Measurements from ENCODE around the gene EPHB2. TPM values are rescaled to one million over a fixed set of nuclear protein-coding genes. Genes with fewer than 3 reads are reported as not detected.

The EPHB2 gene
- total and polyA plus RNA-seq, 12 donors: 0.15 to 5.0 (median 0.85) TPM

GRCh38 chr1:22912311-22912710 is 201.7 kb downstream of the EPHB2 start:
- WGBS, 2 donors: 92% methylated on average over 16 of the region's 16 CpGs
- H3K9me3 ChIP-seq: no peaks in the 10 kb centered on the region
- ATAC-seq: no peak
- intact Hi-C loops (cut with DNase I): no loop called here
- no peak overlapping the region for H3K27ac ChIP-seq
- peaks cover 0 to 24% (median 5%) of the 10 kb centered on the region in 7 donors for H3K27me3 ChIP-seq
- no peak for DNase-seq
- no peak overlapping the region for H3K4me3 ChIP-seq
- TF ChIP-seq CTCF (IDR thresholded peaks at IDR 0.05): no peak
- H3K36me3 ChIP-seq: no peaks in the 10 kb centered on the region
- H3K4me1 ChIP-seq: no peaks in the 10 kb centered on the region

GRCh38 chr1:22913421-22914141 is 202.9 kb downstream of the EPHB2 start:
- intact Hi-C loops (cut with DNase I): no loop called here
- no peak for ATAC-seq
- H3K27me3 ChIP-seq: peaks cover 0 to 28% (median 5%) of the 10 kb centered on the region in 7 donors
- H3K9me3 ChIP-seq: no peaks in the 10 kb centered on the region
- H3K27ac ChIP-seq: no peak overlapping the region
- TF ChIP-seq CTCF (IDR thresholded peaks at IDR 0.05): no peak
- no peaks in the 10 kb centered on the region for H3K4me1 ChIP-seq
- no peak overlapping the region for H3K4me3 ChIP-seq
- DNase-seq: no peak
- 62 to 71% methylated on average over 24 of the region's 24 CpGs for WGBS, 2 donors
- no peaks in the 10 kb centered on the region for H3K36me3 ChIP-seq

- Histone ChIP-seq H3K27ac (no peak overlapping the region), H3K4me3 (no peak overlapping the region), H3K27me3 (peaks cover 0 to 28% (median 5%) of the 10 kb centered on the region in 7 donors), H3K9me3 (no peaks in the 10 kb centered on the region), H3K4me1 (no peaks in the 10 kb centered on the region), H3K36me3 (no peaks in the 10 kb centered on the region)
- ATAC-seq: no peak
- TF ChIP-seq CTCF (IDR thresholded peaks at IDR 0.05): no peak
- DNase-seq: no peak
- intact Hi-C loops (cut with DNase I): no loop called here
- 87 to 90% methylated on average over 10 of the region's 10 CpGs for WGBS, 2 donors
These were observed 203.5 kb downstream of the EPHB2 start for GRCh38 chr1:22914156-22914555.

- H3K36me3 ChIP-seq: no peaks in the 10 kb centered on the region
- no peak for DNase-seq
- H3K9me3 ChIP-seq: no peaks in the 10 kb centered on the region
- intact Hi-C loops (cut with DNase I): no loop called here
- H3K27me3 ChIP-seq: peaks cover 0 to 28% (median 5%) of the 10 kb centered on the region in 7 donors
- H3K27ac ChIP-seq: no peak overlapping the region
- no peak overlapping the region for H3K4me3 ChIP-seq
- no peak for ATAC-seq
- WGBS, 2 donors: 81 to 91% methylated on average over 8 of the region's 8 CpGs
- no peaks in the 10 kb centered on the region for H3K4me1 ChIP-seq
- no peak for TF ChIP-seq CTCF (IDR thresholded peaks at IDR 0.05)
These were observed 204.1 kb downstream of the EPHB2 start for GRCh38 chr1:22914633-22915217.
